ENCODE data around the gene ARL15.

ARL15 gene

DNA sequence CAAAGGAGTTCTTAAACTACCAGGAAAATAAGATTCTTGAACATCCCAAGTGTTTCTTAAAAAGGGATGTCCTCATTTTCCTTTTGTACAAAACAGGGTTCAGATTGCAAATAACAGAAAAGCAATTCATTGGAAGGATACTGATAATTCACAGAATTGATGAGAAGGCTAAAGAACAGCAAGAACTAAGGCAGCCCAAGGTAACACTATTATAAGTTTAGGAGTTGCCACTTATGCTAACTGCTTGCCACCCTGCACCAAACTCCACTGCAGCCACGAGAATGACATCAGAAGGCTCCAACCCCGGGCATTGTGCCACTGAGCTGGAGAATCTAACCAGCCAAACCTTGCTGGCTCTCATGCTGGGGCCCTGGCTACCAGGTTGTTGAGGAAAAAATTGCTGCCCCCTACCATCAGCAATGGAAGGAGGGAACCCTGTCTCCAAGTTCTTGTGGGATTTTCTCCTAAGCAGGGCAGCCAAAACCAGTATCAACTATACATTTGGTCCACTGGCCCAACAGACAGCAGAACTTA is 123.4 kb downstream of the ARL15 start:
- DNase-seq (ENCODE audit: low spot score in 2 of 2) (no peak), ATAC-seq (no peak)
- Mint-ChIP-seq H3K4me1 (peaks cover 25% of the 10 kb centered on the region), H3K9me3 (no peaks in the 10 kb centered on the region), H3K4me3 (no peak overlapping the region), H3K36me3 (no peaks in the 10 kb centered on the region), H3K27ac (no peak overlapping the region)

GRCh38 chr5:54186108-54186507 is 124.3 kb downstream of the ARL15 start:
- peaks cover 16% of the 10 kb centered on the region for H3K4me1 Mint-ChIP-seq
- H3K9me3 Mint-ChIP-seq, result no peaks in the 10 kb centered on the region
- H3K27ac Mint-ChIP-seq, result no peak overlapping the region

GRCh38 chr5:54184806-54185205 is 125.6 kb downstream of the ARL15 start:
- DNase-seq (ENCODE audit: low spot score in 2 of 2) (no peak), ATAC-seq (no peak)
- H3K4me3 Mint-ChIP-seq, result no peak overlapping the region
- H3K36me3 Mint-ChIP-seq, result no peaks in the 10 kb centered on the region
- H3K9me3 Mint-ChIP-seq, result no peaks in the 10 kb centered on the region
- no peak overlapping the region for H3K27ac Mint-ChIP-seq
- H3K4me1 Mint-ChIP-seq, result peaks cover 10% of the 10 kb centered on the region

More at GRCh38 chr5:54186108-54186507, 124.3 kb downstream of the ARL15 start:
- H3K36me3 Mint-ChIP-seq, result no peaks in the 10 kb centered on the region
- no peak for DNase-seq (ENCODE audit: low spot score in 2 of 2)
- ATAC-seq, result no peak
- H3K4me3 Mint-ChIP-seq, result no peak overlapping the region

DNA sequence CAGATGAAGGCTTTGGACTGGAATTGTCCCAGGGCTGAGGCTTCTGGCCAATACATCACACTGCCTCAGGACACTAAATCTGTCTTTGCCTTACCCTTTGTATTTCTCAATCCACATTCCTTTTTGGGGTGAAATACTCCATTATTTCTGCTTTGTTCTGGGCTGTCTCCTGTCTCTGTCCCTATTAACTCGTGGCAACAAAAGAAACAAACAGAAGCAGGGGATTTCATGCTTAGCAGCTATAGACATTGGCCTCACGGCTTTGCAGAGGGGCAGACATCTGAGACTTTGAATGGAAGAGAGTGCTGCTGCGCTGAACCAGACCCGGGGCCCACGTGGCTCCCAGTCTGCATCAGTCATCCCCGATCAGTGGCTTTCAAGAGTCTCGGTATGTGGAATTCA is 129.7 kb downstream of the ARL15 start:
- DNase-seq (ENCODE audit: low spot score in 2 of 2) (no peak), ATAC-seq (no peak)
- no peak overlapping the region for H3K4me3 Mint-ChIP-seq
- no peaks in the 10 kb centered on the region for H3K9me3 Mint-ChIP-seq
- no peaks in the 10 kb centered on the region for H3K36me3 Mint-ChIP-seq
- peaks cover 22% of the 10 kb centered on the region for H3K4me1 Mint-ChIP-seq
- H3K27ac Mint-ChIP-seq, result no peak overlapping the region

GRCh38 chr5:54178991-54179390 is 131.4 kb downstream of the ARL15 start:
- no peak for ATAC-seq

GRCh38 chr5:54178207-54178606 is 132.2 kb downstream of the ARL15 start:
- no peak overlapping the region for H3K27ac Mint-ChIP-seq
- no peaks in the 10 kb centered on the region for H3K36me3 Mint-ChIP-seq
- ATAC-seq (no peak), DNase-seq (ENCODE audit: low spot score in 2 of 2) (no peak)
- peaks cover 30% of the 10 kb centered on the region for H3K4me1 Mint-ChIP-seq
- H3K9me3 Mint-ChIP-seq, result no peaks in the 10 kb centered on the region
- H3K4me3 Mint-ChIP-seq, result no peak overlapping the region

More at GRCh38 chr5:54178991-54179390, 131.4 kb downstream of the ARL15 start:
- H3K4me1 Mint-ChIP-seq, result peaks cover 22% of the 10 kb centered on the region
- no peak overlapping the region for H3K4me3 Mint-ChIP-seq
- H3K36me3 Mint-ChIP-seq, result no peaks in the 10 kb centered on the region
- DNase-seq (ENCODE audit: low spot score in 2 of 2), result no peak
- no peaks in the 10 kb centered on the region for H3K9me3 Mint-ChIP-seq
- H3K27ac Mint-ChIP-seq, result no peak overlapping the region

GRCh38 chr5:54177058-54177457 is 133.3 kb downstream of the ARL15 start:
- no peaks in the 10 kb centered on the region for H3K9me3 Mint-ChIP-seq
- no peak overlapping the region for H3K4me3 Mint-ChIP-seq
- peaks cover 35% of the 10 kb centered on the region for H3K4me1 Mint-ChIP-seq

DNA sequence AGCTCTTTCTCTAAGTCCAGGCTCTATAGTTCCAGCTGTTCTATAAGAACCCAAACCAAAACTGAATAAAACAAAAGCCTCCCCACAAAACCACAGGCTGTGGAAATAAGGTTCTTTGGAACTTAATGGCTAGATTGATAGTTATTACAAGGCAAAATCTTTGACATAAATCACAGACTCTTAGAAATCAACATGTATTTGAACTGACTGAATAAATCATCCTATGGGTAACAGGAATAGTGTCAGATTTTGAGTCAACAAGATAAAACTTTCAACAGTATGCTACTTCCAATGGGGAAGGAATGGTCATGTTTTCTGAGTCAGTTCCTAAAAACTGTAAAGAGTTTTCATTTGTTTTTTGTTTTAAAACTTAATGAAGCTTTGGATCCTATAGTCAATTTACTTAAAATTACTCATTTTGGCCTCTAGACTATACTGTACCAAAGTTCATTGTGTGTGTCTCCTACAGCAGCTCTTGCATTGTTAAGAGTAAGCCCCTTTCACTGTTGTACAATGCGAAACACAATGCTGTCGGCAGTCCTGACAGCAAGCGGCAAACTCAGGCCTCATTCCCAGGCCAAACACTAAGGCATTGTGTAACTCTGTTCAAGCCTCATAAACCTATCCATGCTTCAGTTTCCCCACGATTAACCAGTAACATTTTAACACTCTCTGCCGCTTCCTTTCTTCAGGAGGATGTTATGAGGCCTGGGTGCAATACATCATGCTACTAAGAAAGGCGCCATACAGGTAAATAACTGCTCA is 134.1 kb downstream of the ARL15 start:
- Mint-ChIP-seq H3K4me1 (peaks cover 35% of the 10 kb centered on the region), H3K4me3 (no peak overlapping the region), H3K9me3 (no peaks in the 10 kb centered on the region), H3K36me3 (no peaks in the 10 kb centered on the region), H3K27ac (no peak overlapping the region)
- ATAC-seq (no peak), DNase-seq (ENCODE audit: low spot score in 2 of 2) (no peak)

More at GRCh38 chr5:54177058-54177457, 133.3 kb downstream of the ARL15 start:
- Mint-ChIP-seq H3K36me3 (no peaks in the 10 kb centered on the region), H3K27ac (no peak overlapping the region)
- DNase-seq (ENCODE audit: low spot score in 2 of 2) (no peak), ATAC-seq (no peak)

GRCh38 chr5:54173251-54173650 is 137.1 kb downstream of the ARL15 start:
- no peaks in the 10 kb centered on the region for H3K9me3 Mint-ChIP-seq
- DNase-seq (ENCODE audit: low spot score in 2 of 2) (no peak), ATAC-seq (no peak)
- peak overlapping the region; percentile 50 for H3K27ac Mint-ChIP-seq
- H3K36me3 Mint-ChIP-seq, result no peaks in the 10 kb centered on the region
- H3K4me3 Mint-ChIP-seq, result no peak overlapping the region
- peaks cover 44% of the 10 kb centered on the region for H3K4me1 Mint-ChIP-seq

DNA sequence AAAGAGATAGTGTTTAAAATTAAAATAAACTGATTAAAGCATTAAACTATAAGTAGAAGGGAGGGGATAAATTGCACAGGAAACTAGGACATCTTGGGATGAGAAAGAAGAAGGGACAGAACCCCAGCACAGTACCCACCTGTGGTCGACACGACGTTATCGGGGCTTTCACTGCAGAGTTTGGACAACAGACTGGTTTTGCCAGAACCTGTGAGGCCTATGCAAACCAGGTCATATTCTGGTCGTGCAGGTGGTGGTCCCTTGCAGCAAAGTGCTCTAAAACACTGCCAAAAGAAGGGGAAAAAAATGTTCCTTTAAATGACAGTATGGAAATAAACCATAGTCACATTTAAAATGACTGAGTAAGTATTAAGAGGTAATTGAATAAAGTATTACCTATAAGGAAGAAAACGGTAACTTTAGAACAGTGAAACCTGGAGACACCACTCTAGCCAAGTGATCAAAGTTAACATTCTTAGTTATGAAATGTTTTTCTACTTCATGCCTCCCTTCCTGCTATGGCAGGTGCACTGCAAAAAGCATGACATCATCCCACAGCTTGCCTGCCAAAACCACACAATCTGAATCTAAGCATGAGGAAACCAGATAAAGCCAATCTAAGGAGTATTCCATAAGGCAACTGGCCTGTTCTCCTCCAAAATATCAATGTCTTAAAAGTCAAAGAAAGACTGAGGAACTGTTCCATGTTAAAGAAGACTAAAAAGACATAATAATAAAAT is 138.6 kb downstream of the ARL15 start:
- DNase-seq (ENCODE audit: low spot score in 2 of 2), result no peak
- no peak overlapping the region for H3K4me3 Mint-ChIP-seq
- no peaks in the 10 kb centered on the region for H3K36me3 Mint-ChIP-seq
- H3K27ac Mint-ChIP-seq, result no peak overlapping the region
- no peak for ATAC-seq
- no peaks in the 10 kb centered on the region for H3K9me3 Mint-ChIP-seq
- H3K4me1 Mint-ChIP-seq, result peaks cover 37% of the 10 kb centered on the region

DNA sequence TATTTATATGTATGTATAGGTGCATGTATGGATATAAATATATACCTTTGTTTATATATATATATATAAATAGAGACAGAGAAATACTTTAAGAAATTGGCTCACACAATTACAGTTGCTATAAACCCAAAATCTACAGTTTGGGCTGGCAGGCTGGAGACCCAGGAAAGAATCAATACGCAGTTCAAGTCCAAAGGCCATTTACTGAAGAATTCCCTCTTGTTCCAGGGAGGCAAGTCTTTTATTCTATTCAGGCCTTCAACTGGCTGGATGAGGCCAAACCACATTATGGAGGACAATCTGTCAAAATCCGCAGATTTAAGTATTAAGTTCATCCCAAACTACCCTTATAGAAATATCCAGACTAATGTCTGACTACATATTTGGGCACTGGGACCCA is 144.7 kb downstream of the ARL15 start:
- DNase-seq (ENCODE audit: low spot score in 2 of 2) (no peak), ATAC-seq (no peak)
- Mint-ChIP-seq H3K27ac (no peak overlapping the region), H3K4me3 (no peak overlapping the region), H3K36me3 (no peaks in the 10 kb centered on the region), H3K4me1 (peaks cover 8% of the 10 kb centered on the region), H3K9me3 (peaks cover 5% of the 10 kb centered on the region)

- no peak for ATAC-seq
- DNase-seq (ENCODE audit: low spot score in 2 of 2), result no peak
- H3K9me3 Mint-ChIP-seq, result peaks cover 5% of the 10 kb centered on the region
- H3K27ac Mint-ChIP-seq, result no peak overlapping the region
- no peaks in the 10 kb centered on the region for H3K4me1 Mint-ChIP-seq
- H3K36me3 Mint-ChIP-seq, result no peaks in the 10 kb centered on the region
- no peak overlapping the region for H3K4me3 Mint-ChIP-seq
Measured at GRCh38 chr5:54162184-54162583, 148.2 kb downstream of the ARL15 start.

GRCh38 chr5:54160329-54160728 is 150.0 kb downstream of the ARL15 start:
- no peak for DNase-seq (ENCODE audit: low spot score in 2 of 2)
- Mint-ChIP-seq H3K4me1 (no peaks in the 10 kb centered on the region), H3K9me3 (peaks cover 5% of the 10 kb centered on the region), H3K4me3 (no peak overlapping the region), H3K36me3 (no peaks in the 10 kb centered on the region), H3K27ac (no peak overlapping the region)
- ATAC-seq, result no peak

- DNase-seq (ENCODE audit: low spot score in 2 of 2), result no peak
- Mint-ChIP-seq H3K27ac (no peak overlapping the region), H3K36me3 (no peaks in the 10 kb centered on the region), H3K9me3 (peaks cover 2% of the 10 kb centered on the region), H3K4me1 (no peaks in the 10 kb centered on the region), H3K4me3 (no peak overlapping the region)
- no peak for ATAC-seq
Measured at GRCh38 chr5:54159893-54160195, 150.5 kb downstream of the ARL15 start.

GRCh38 chr5:54159153-54159892 is 151.1 kb downstream of the ARL15 start:
- ATAC-seq (no peak), DNase-seq (ENCODE audit: low spot score in 2 of 2) (no peak)
- no peaks in the 10 kb centered on the region for H3K4me1 Mint-ChIP-seq
- H3K36me3 Mint-ChIP-seq, result no peaks in the 10 kb centered on the region
- no peak overlapping the region for H3K27ac Mint-ChIP-seq
- H3K4me3 Mint-ChIP-seq, result no peak overlapping the region
- no peaks in the 10 kb centered on the region for H3K9me3 Mint-ChIP-seq

Data from stimulated activated effector memory CD8-positive, alpha-beta T cell treated with anti-CD3 and anti-CD28 coated beads, Interleukin-12 subunit alpha, Interleukin-12 subunit beta, amount 100 ng/mL, for 72 hours (primary cell).